NCI-H2227 (cell line): ENCODE data around the gene ACTL6B.

ENCODE experiments used
- DNase-seq: peaks from one replicate; lab custom pipeline; 2025; ENCODE audit not compliant: unreplicated experiment; lab: John Stamatoyannopoulos, UW

Gene ACTL6B

GRCh38 chr7:100602889-100603725 lies 53.1 kb downstream of the ACTL6B start:
- DNase-seq: peak; percentile 34

GRCh38 chr7:100600730-100601038 lies 55.6 kb downstream of the ACTL6B start:
- DNase-seq: no peak

- no peak for DNase-seq
Measured at GRCh38 chr7:100599911-100600729, 56.1 kb downstream of the ACTL6B start.

GRCh38 chr7:100598425-100598824 lies 57.8 kb downstream of the ACTL6B start:
- DNase-seq: no peak

GRCh38 chr7:100595188-100595587 lies 61.1 kb downstream of the ACTL6B start:
- DNase-seq: no peak
